GM23338 (cell line): ENCODE data around the gene IER2. TPM values are rescaled to one million over a fixed set of nuclear protein-coding genes. Genes with fewer than 3 reads are reported as not detected.
A peak's percentile ranks its signal among the peaks of the same experiment; 100 is the strongest.

Source experiments
- ATAC-seq: fragments of 200-7000 bp; cut with Tn5 transposase; 3 replicates; pipeline ENCODE4 v1.9.1; 2020
- DNase-seq: peaks from one replicate; pipeline ENCODE4 v3.0.0-alpha.2; 2015; ENCODE audit warnings: low spot score
- H2AFZ ChIP-seq: fragments of 200-600 bp; sonication (generic); 2 replicates; pipeline ENCODE4 v1.8.0; 2016; ENCODE audit warnings: antibody characterized with exemption, mild to moderate bottlenecking, moderate library complexity
- H3F3A ChIP-seq: fragments of 200-600 bp; sonication (generic); replicated peaks from 2 replicates; pipeline ENCODE4 v1.8.0; 2017; ENCODE audit warnings: antibody characterized with exemption, mixed run types, low read depth
- H3K27ac ChIP-seq: fragments of 200-600 bp; sonication (generic); 2 replicates; pipeline ENCODE4 v1.6.1; 2016; ENCODE audit warnings: low read depth
- H3K27me3 ChIP-seq: fragments of 200-600 bp; sonication (generic); 2 replicates; pipeline ENCODE4 v1.8.0; 2016; ENCODE audit warnings: mild to moderate bottlenecking, mixed run types, moderate library complexity; ENCODE audit not compliant: insufficient read depth
- H3K36me3 ChIP-seq: fragments of 200-600 bp; sonication (generic); 2 replicates; pipeline ENCODE4 v1.8.0; 2016; ENCODE audit warnings: mild to moderate bottlenecking; ENCODE audit not compliant: insufficient read depth
- H3K4me1 ChIP-seq: fragments of 200-600 bp; sonication (generic); 2 replicates; pipeline ENCODE4 v1.8.0; 2016; ENCODE audit warnings: mild to moderate bottlenecking, moderate library complexity; ENCODE audit not compliant: insufficient read depth
- H3K4me2 ChIP-seq: fragments of 200-600 bp; sonication (generic); 2 replicates; pipeline ENCODE4 v1.7.1; 2017; ENCODE audit warnings: mixed run types
- H3K4me3 ChIP-seq: fragments of 200-600 bp; sonication (generic); 2 replicates; pipeline ENCODE4 v1.6.1; 2016; ENCODE audit warnings: mixed run types
- H3K79me2 ChIP-seq: fragments of 200-600 bp; sonication (generic); replicated peaks from 2 replicates; pipeline ENCODE4 v1.8.0; 2017; ENCODE audit warnings: mild to moderate bottlenecking; ENCODE audit not compliant: insufficient read depth
- H3K9me2 ChIP-seq: fragments of 200-600 bp; sonication (generic); 2 replicates; pipeline ENCODE4 v1.8.0; 2017; ENCODE audit not compliant: insufficient read depth
- H4K20me1 ChIP-seq: fragments of 200-600 bp; sonication (generic); replicated peaks from 2 replicates; pipeline ENCODE4 v1.8.0; 2017; ENCODE audit warnings: mild to moderate bottlenecking; ENCODE audit not compliant: insufficient read depth
- H3K27ac Mint-ChIP-seq: 2 replicates; pipeline ENCODE4 v1.8.0; 2020; ENCODE audit warnings: inconsistent platforms, mild to moderate bottlenecking, moderate library complexity, mixed read lengths
- H3K27me3 Mint-ChIP-seq: 3 replicates; pipeline ENCODE4 v1.8.0; 2022; ENCODE audit warnings: low read depth, mild to moderate bottlenecking, moderate library complexity, mixed read lengths, inconsistent platforms; ENCODE audit not compliant: insufficient read depth, poor library complexity
- H3K36me3 Mint-ChIP-seq: 3 replicates; pipeline ENCODE4 v1.8.0; 2021; ENCODE audit warnings: low read depth, mild to moderate bottlenecking, inconsistent platforms, moderate library complexity, mixed read lengths
- H3K4me1 Mint-ChIP-seq: 3 replicates; pipeline ENCODE4 v1.8.0; 2020; ENCODE audit warnings: mild to moderate bottlenecking, inconsistent platforms, mixed read lengths
- H3K4me3 Mint-ChIP-seq: 3 replicates; pipeline ENCODE4 v1.8.0; 2021; ENCODE audit warnings: moderate library complexity, mild to moderate bottlenecking, inconsistent platforms, mixed read lengths
- H3K9me3 Mint-ChIP-seq: 3 replicates; pipeline ENCODE4 v1.8.0; 2020; ENCODE audit warnings: moderate library complexity, mild to moderate bottlenecking, inconsistent platforms, mixed read lengths
- ETS1 ChIP-seq: IDR thresholded peaks from 2 replicates; pipeline ENCODE4 v1.6.1; 2016; ENCODE audit warnings: antibody characterized with exemption
- EZH2 ChIP-seq: fragments of 200-600 bp; sonication (generic); IDR thresholded peaks from one replicate; pipeline ENCODE4 v1.8.0; 2017; ENCODE audit warnings: antibody characterized with exemption, mild to moderate bottlenecking, low read depth; ENCODE audit not compliant: unreplicated experiment
- EZH2phosphoT487 ChIP-seq: fragments of 200-600 bp; sonication (generic); IDR thresholded peaks from one replicate; pipeline ENCODE4 v1.8.1; 2018; ENCODE audit warnings: antibody characterized with exemption; ENCODE audit not compliant: unreplicated experiment
- JUNB ChIP-seq: IDR thresholded peaks from one replicate; pipeline ENCODE4 v1.6.1; 2016; ENCODE audit warnings: antibody characterized with exemption; ENCODE audit not compliant: unreplicated experiment
- POLR2AphosphoS5 ChIP-seq: IDR thresholded peaks from 2 replicates; pipeline ENCODE4 v1.6.1; 2016; ENCODE audit warnings: antibody characterized with exemption, low read depth
- ZNF114 ChIP-seq: fragments of 250-450 bp; sonication (Bioruptor Pico); IDR thresholded peaks from 2 replicates; pipeline ENCODE4 v1.5.0; 2020; ENCODE audit warnings: mild to moderate bottlenecking, moderate library complexity
- ZNF462 ChIP-seq: fragments of 250-450 bp; sonication (Bioruptor Pico); IDR thresholded peaks from 2 replicates; pipeline ENCODE4 v1.5.0; 2020; ENCODE audit warnings: mild to moderate bottlenecking, moderate library complexity
- polyA plus RNA-seq: library from polyadenylated mRNA; unstranded; fragments of >200 nt; fragmentation: Nextera tagmentation; extraction: Ambion mirVana; gene quantifications from 2 replicates; pipeline ENCODE4 v1.2.1, GENCODE V29; 2016
- total RNA-seq: library from RNA; depleted of rRNA; stranded (reverse); fragments of >200 nt; shearing (Covaris generic); gene quantifications from 2 replicates; pipeline ENCODE4 v1.2.3, GENCODE V29; 2014

IER2 gene
- total and polyA plus RNA-seq, 2 experiments from 2014 or later = 124 to 191 TPM

GRCh38 chr19:13119627-13120026 lies 30.6 kb upstream of the IER2 start (continued):
- no peak for TF ChIP-seq ZNF462 (CRISPR knock-in tag)
- TF ChIP-seq POLR2AphosphoS5 = no peak
- no peak for TF ChIP-seq ETS1
- no peak for TF ChIP-seq ZNF114 (CRISPR knock-in tag)
- no peak for TF ChIP-seq JUNB
- no peak for TF ChIP-seq EZH2

GRCh38 chr19:13120031-13120430 lies 30.2 kb upstream of the IER2 start:
- Histone ChIP-seq H4K20me1 (peaks cover 58% of the 10 kb centered on the region), H3K27me3 (no peaks in the 10 kb centered on the region), H3K4me1 (peaks cover 37% of the 10 kb centered on the region), H3K4me2 (peak overlapping the region; percentile 94), H3K27ac (peak overlapping the region; percentile 74; the same call in 1 of the 2 replicates), H3K4me3 (peak overlapping the region; percentile 96), H3F3A (peaks cover 6% of the 10 kb centered on the region), H3K9me2 (no peaks in the 10 kb centered on the region), H3K36me3 (no peaks in the 10 kb centered on the region), H3K79me2 (peaks cover 84% of the 10 kb centered on the region), H2AFZ (no peak overlapping the region)
- Mint-ChIP-seq H3K4me3 (peak overlapping the region; percentile 93), H3K9me3 (peaks cover 3% of the 10 kb centered on the region), H3K36me3 (peaks cover 41% of the 10 kb centered on the region), H3K4me1 (peaks cover 54% of the 10 kb centered on the region), H3K27me3 (peaks cover 35% of the 10 kb centered on the region), H3K27ac (no peak overlapping the region)
- no peak for TF ChIP-seq EZH2phosphoT487
- DNase-seq (no peak), ATAC-seq (no peak)
